GM19455 (cell line): ENCODE data around the gene PRKCQ.

Experiments used
- ATAC-seq: cut with Tn5 transposase; IDR thresholded peaks from one replicate; pipeline ENCODE4 v1.9.1; 2021; ENCODE audit not compliant: unreplicated experiment

The PRKCQ gene

GRCh38 chr10:6579904-6580278 is at the start of gene PRKCQ:
Gene PRKCQ (minus strand): TSS chr10:6580276. CDS start chr10:6515135, 65,141 bp downstream.
- peak; percentile 18 for ATAC-seq

DNA sequence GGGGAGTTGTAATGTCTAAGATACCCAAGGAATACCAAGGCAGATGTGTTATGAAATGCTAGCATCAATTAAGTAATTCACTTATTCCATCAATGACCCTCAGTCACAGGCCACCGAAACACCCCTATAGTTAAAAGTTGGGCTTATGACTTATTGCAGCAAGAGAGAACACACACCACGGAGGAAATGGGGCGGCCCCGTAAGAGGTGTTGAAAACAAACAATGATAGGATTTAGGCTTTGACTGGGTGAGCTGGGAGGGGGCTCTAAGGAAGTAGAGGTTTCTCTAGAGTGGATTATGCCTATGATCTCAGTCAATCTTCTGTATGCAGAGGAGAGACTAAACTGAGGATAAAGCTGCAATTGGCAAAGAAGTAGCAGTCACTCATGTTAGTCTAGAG is 45.4 kb upstream of the PRKCQ start:
- no peak for ATAC-seq

GRCh38 chr10:6624392-6624791 is 44.3 kb upstream of the PRKCQ start:
- ATAC-seq, result no peak

DNA sequence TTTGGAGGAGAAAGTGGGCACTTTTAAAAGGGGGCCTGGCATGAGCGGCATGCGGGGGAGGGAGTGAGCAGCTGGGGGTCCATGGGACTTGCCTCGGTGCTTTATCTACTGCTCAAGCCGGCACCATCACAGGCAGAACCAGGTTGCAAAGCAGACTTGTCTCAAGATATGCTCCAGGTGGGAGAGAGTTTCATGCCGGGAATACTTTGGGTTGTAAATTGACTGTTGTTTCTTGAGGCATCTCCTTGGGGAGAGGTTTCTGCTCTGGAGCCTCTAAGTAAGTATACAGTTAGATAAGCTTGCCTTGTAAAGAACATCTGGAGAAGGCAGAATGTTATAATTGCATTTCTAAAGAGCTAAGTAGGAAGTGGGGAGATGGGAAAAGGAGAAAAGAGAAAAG is 42.8 kb upstream of the PRKCQ start:
- ATAC-seq, result no peak

GRCh38 chr10:6621536-6621935 is 41.5 kb upstream of the PRKCQ start:
- ATAC-seq, result no peak

GRCh38 chr10:6619660-6620059 is 39.6 kb upstream of the PRKCQ start:
- no peak for ATAC-seq

DNA sequence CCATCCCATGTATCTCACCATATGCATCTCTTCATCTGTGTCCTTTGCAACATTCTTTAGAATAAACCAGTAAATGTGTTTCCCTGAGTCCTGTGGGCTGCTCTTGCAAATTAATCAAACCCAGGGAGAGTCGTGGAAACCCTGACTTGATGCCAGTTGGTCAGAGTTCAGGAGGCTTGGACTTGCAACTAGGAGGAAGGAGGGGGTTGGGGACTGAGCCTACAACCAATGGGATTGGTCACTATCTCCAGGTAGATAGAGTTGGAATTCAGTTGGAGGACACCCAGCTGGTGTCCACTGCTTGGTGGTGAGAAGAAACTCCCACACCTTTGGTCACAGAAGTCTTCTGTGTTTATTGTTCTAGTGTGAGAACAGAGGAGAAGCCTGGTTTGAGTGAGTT is 38.3 kb upstream of the PRKCQ start:
- ATAC-seq, result no peak

DNA sequence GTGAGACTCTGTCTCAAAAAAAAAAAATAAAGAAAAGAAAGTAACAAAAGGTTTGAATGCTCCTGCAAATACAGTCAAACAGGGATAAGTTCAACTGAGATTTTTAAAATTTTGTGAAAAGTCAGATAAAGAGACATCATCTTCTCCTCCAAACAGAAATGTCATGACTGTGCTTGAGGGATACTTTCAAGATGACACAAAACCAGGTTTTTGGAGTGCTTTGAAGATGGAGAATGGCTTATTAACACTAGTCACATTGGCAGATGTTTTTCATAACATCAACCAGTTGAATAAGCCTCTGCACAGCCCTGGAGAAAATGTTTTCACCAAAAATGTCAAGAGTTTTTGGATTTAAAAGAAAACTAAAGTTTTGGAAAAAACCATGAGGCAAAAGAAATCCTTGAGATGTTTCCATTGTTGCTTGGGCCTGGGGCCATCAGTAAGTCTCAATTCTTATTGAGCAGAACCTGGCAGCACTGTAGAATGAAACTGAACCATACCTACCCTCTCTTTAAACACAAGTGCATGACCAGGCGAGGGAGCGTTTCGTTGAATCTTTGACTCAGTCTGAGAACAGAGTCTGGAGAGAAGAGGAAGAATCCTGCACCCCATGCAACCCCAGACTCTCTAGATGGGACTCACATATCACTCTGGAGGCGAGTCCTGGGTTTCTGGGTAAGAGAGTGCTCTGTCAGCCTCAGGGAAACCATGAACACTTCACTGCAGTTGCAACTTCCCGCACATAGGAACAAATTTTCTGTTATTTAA is 37.4 kb upstream of the PRKCQ start:
- no peak for ATAC-seq

- ATAC-seq, result no peak
These were observed 35.9 kb upstream of the PRKCQ start for GRCh38 chr10:6615971-6616370.

- no peak for ATAC-seq
These were observed 32.3 kb upstream of the PRKCQ start for GRCh38 chr10:6612371-6612770.

DNA sequence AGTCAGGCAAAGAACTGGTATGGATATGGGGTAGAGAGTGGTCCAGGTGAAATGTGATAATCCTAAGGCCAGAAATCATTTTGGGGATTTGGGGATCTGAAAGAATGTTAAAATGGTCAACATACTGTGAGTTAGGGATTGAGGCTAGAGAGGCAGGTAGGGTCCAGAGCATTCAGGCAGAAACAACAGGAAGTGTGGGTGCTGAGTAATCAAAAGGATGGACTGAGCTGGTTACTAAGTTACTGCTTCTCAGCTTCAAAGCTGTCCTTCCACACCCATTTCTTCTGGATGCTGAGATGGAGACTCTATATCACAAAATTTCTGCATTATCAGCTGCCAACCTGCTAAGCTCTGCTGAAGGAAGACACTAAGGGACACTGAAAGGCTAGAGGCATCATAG is 30.6 kb upstream of the PRKCQ start:
- no peak for ATAC-seq

- no peak for ATAC-seq
These were observed 29.5 kb upstream of the PRKCQ start for GRCh38 chr10:6609625-6610024.

DNA sequence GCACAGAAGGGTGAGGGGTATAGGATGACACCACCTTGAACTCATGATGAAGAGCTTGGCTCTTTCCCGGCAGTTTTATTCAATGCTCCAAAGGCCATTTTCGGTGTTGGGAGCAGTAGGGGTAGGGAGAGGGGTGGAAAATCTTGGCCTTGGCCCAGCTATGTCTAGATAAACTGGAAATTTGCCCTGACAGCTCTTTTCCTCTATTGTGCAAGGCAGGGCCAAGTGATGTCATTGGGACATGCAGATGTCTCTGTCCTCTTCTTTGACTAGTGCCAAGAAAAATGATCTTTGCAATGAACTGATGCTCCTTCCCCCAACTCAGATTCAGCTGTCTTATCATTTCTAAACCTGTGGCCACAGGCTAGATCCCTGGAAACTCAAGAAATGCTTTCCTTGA is 27.7 kb upstream of the PRKCQ start:
- no peak for ATAC-seq

GRCh38 chr10:6607182-6607581 is 27.1 kb upstream of the PRKCQ start:
- no peak for ATAC-seq

- no peak for ATAC-seq
These were observed 23.4 kb upstream of the PRKCQ start for GRCh38 chr10:6603142-6604125.

DNA sequence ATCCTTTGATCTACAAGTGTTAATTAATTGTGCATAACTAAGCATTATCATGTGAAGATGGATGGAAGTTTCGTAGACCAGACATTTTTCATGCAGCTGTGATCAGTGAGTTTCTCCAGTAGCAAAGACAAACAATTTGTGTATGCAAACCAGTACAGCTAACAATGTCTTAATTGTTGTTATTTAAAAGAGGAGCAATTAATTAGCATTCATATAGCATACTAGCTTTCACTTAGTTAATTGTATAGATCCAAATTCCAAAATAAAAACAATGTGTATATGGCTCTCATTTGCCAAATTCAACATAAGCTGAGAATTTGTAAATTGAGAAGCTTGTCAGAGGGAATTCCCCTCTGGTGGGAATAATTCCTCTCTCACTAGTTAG is 22.6 kb upstream of the PRKCQ start:
- no peak for ATAC-seq

DNA sequence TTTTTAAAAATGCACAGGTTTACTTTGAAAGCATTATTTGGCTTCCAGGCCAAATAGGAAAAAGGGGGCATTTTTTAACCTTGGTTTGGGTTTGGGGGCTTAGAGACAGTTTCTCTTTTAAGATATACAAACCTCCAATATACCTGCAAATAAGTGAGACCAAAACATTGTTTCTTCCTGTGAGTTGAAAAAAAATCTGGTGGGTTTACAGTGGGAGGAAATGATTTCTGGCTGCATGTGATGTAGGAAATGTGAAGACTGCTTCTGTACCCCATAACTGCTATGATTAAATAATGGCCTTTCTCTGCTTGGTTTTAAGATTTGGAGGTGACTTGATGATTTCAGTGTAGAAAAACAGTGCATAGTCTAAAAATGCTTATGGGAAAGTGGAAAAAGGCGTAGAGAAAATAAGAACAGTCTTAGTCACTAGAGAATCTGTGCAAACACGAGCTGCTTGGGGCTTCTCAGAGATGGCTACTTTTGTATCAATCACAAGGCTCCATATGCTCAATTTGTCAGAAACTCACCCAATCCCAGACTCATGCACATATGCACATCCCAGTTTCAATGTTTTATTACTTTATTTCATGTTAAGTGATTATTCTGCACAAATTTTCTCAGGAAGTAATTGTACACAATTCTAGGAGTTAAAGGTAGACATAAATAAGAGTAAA is 22.1 kb upstream of the PRKCQ start:
- ATAC-seq, result no peak

GRCh38 chr10:6601246-6601805 is 21.2 kb upstream of the PRKCQ start:
- no peak for ATAC-seq

GRCh38 chr10:6600224-6600987 is 20.3 kb upstream of the PRKCQ start:
- ATAC-seq, result no peak

DNA sequence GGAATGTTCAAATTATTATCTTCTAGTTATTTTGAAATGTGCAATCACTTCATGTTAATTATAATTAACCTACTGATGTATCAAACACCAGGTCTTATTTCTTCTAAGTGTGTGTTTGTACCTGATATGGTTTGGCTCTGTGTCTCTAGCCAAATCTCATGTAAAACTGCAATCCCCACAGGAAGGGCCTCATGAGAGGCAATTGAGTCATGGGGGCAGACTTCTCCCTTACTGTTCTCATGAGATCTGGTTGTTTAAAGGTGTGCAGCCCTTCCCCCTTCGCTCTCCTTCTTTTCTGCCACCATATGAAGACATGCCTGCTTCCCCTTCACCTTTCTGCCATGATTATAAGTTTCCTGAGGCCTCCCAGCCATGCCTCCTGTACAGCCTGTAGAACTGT is 18.6 kb upstream of the PRKCQ start:
- ATAC-seq, result no peak

- ATAC-seq, result no peak
These were observed 17.4 kb upstream of the PRKCQ start for GRCh38 chr10:6597478-6597877.
